ENCODE data around the gene HNRNPA0.
A peak's percentile ranks its signal among the peaks of the same experiment; 100 is the strongest.
"Not testable (repeated sequence)": the region's sequence is repeated elsewhere in the genome, so short reads cannot be mapped to it uniquely, and the experiment has no call there.

The HNRNPA0 gene

GRCh38 chr5:137767937-137768336, 13.8 kb upstream of the HNRNPA0 start:
- H3K4me3 Mint-ChIP-seq; DNase-seq; H3K9me3 Mint-ChIP-seq; H3K4me1 Mint-ChIP-seq (ENCODE audit: low read depth in 2 of 2); H3K27ac Mint-ChIP-seq; ATAC-seq (replicated peaks); H3K36me3 Mint-ChIP-seq (ENCODE audit: insufficient read depth): not testable (repeated sequence)
- H3K27me3 Mint-ChIP-seq, result peaks cover 8 to 25% of the 10 kb centered on the region in 2 donors

- DNase-seq, result no peak
- H3K27me3 Mint-ChIP-seq, result peaks cover 16 to 42% of the 10 kb centered on the region in 2 donors
- ATAC-seq (replicated peaks), result no peak
Observed at GRCh38 chr5:137761566-137761965, 7.4 kb upstream of the HNRNPA0 start.

GRCh38 chr5:137760719-137761516, 6.8 kb upstream of the HNRNPA0 start:
- Mint-ChIP-seq H3K36me3 (ENCODE audit: insufficient read depth) (no peaks in the 10 kb centered on the region), H3K9me3 (no peaks in the 10 kb centered on the region), H3K4me1 (ENCODE audit: low read depth in 2 of 2) (no peaks in the 10 kb centered on the region), H3K27ac (no peak overlapping the region), H3K27me3 (peaks cover 16 to 40% of the 10 kb centered on the region in 2 donors), H3K4me3 (no peak overlapping the region)
- ATAC-seq (replicated peaks) (no peak), DNase-seq (no peak)

More at GRCh38 chr5:137761566-137761965, 7.4 kb upstream of the HNRNPA0 start:
- H3K4me3 Mint-ChIP-seq, result no peak overlapping the region
- no peaks in the 10 kb centered on the region for H3K9me3 Mint-ChIP-seq
- H3K27ac Mint-ChIP-seq, result no peak overlapping the region
- H3K36me3 Mint-ChIP-seq (ENCODE audit: insufficient read depth), result no peaks in the 10 kb centered on the region
- no peaks in the 10 kb centered on the region for H3K4me1 Mint-ChIP-seq (ENCODE audit: low read depth in 2 of 2)

- Mint-ChIP-seq H3K9me3 (no peaks in the 10 kb centered on the region), H3K4me1 (ENCODE audit: low read depth in 2 of 2) (no peaks in the 10 kb centered on the region), H3K27me3 (peaks cover 10 to 33% of the 10 kb centered on the region in 2 donors), H3K36me3 (ENCODE audit: insufficient read depth) (peaks cover 4% of the 10 kb centered on the region), H3K4me3 (no peak overlapping the region), H3K27ac (no peak overlapping the region)
- ATAC-seq (replicated peaks), result no peak
- DNase-seq, result no peak
Observed at GRCh38 chr5:137760294-137760693, 6.1 kb upstream of the HNRNPA0 start.

- H3K36me3 Mint-ChIP-seq (ENCODE audit: insufficient read depth), result peaks cover 19% of the 10 kb centered on the region
- DNase-seq (no peak), ATAC-seq (replicated peaks) (no peak)
- no peaks in the 10 kb centered on the region for H3K9me3 Mint-ChIP-seq
- peaks cover 8 to 30% of the 10 kb centered on the region in 2 donors for H3K27me3 Mint-ChIP-seq
- H3K4me3 Mint-ChIP-seq, result no peak overlapping the region
- peaks cover 0 to 4% of the 10 kb centered on the region in 2 donors for H3K4me1 Mint-ChIP-seq (ENCODE audit: low read depth in 2 of 2)
- H3K27ac Mint-ChIP-seq, result no peak overlapping the region
Observed at GRCh38 chr5:137758715-137759306, 4.6 kb upstream of the HNRNPA0 start.

GRCh38 chr5:137758121-137758520, 4.0 kb upstream of the HNRNPA0 start:
- DNase-seq (no peak), ATAC-seq (replicated peaks) (no peak)
- Mint-ChIP-seq H3K36me3 (ENCODE audit: insufficient read depth) (peaks cover 26% of the 10 kb centered on the region), H3K9me3 (no peaks in the 10 kb centered on the region), H3K4me3 (no peak overlapping the region), H3K27me3 (peaks cover 8 to 30% of the 10 kb centered on the region in 2 donors), H3K27ac (no peak overlapping the region), H3K4me1 (ENCODE audit: low read depth in 2 of 2) (peaks cover 0 to 7% of the 10 kb centered on the region in 2 donors)

GRCh38 chr5:137757634-137758033, 3.5 kb upstream of the HNRNPA0 start:
- H3K4me3 Mint-ChIP-seq, result no peak overlapping the region
- no peaks in the 10 kb centered on the region for H3K9me3 Mint-ChIP-seq
- peaks cover 0 to 9% of the 10 kb centered on the region in 2 donors for H3K4me1 Mint-ChIP-seq (ENCODE audit: low read depth in 2 of 2)
- ATAC-seq (replicated peaks) (no peak), DNase-seq (no peak)
- H3K27me3 Mint-ChIP-seq, result peaks cover 8 to 30% of the 10 kb centered on the region in 2 donors
- peaks cover 30% of the 10 kb centered on the region for H3K36me3 Mint-ChIP-seq (ENCODE audit: insufficient read depth)
- no peak overlapping the region for H3K27ac Mint-ChIP-seq

GRCh38 chr5:137754961-137755762, 999 bp upstream of the HNRNPA0 start:
- no peak for DNase-seq
- Mint-ChIP-seq H3K4me3 (peak overlapping the region; percentile 95 to 98), H3K36me3 (ENCODE audit: insufficient read depth) (peaks cover 47% of the 10 kb centered on the region), H3K27me3 (peaks cover 8 to 22% of the 10 kb centered on the region in 2 donors), H3K4me1 (ENCODE audit: low read depth in 2 of 2) (peaks cover 21 to 23% of the 10 kb centered on the region in 2 donors), H3K27ac (peak overlapping the region; percentile 100), H3K9me3 (no peaks in the 10 kb centered on the region)
- ATAC-seq (replicated peaks), result peak; percentile 29

GRCh38 chr5:137753691-137754187, 424 bp downstream of the HNRNPA0 start:
- ATAC-seq (replicated peaks), result peak; percentile 17
- peaks cover 22 to 23% of the 10 kb centered on the region in 2 donors for H3K4me1 Mint-ChIP-seq (ENCODE audit: low read depth in 2 of 2)
- peak overlapping the region; percentile 95 to 98 for H3K4me3 Mint-ChIP-seq
- peaks cover 49% of the 10 kb centered on the region for H3K36me3 Mint-ChIP-seq (ENCODE audit: insufficient read depth)
- peak overlapping the region; percentile 100 for H3K27ac Mint-ChIP-seq
- peaks cover 5 to 8% of the 10 kb centered on the region in 2 donors for H3K27me3 Mint-ChIP-seq
- H3K9me3 Mint-ChIP-seq, result no peaks in the 10 kb centered on the region
- no peak for DNase-seq

GRCh38 chr5:137752905-137753690, 1.1 kb downstream of the HNRNPA0 start:
- H3K4me3 Mint-ChIP-seq, result peak overlapping the region; percentile 95 to 98
- H3K36me3 Mint-ChIP-seq (ENCODE audit: insufficient read depth), result peaks cover 49% of the 10 kb centered on the region
- ATAC-seq (replicated peaks) (no peak), DNase-seq (peak; percentile 35 to 43 (median 39))
- H3K27ac Mint-ChIP-seq, result peak overlapping the region; percentile 100
- no peaks in the 10 kb centered on the region for H3K9me3 Mint-ChIP-seq
- H3K27me3 Mint-ChIP-seq, result peaks cover 0 to 1% of the 10 kb centered on the region in 2 donors
- H3K4me1 Mint-ChIP-seq (ENCODE audit: low read depth in 2 of 2), result peaks cover 22 to 23% of the 10 kb centered on the region in 2 donors

GRCh38 chr5:137751869-137752491, 2.2 kb downstream of the HNRNPA0 start:
- H3K4me1 Mint-ChIP-seq (ENCODE audit: low read depth in 2 of 2), result peaks cover 22 to 23% of the 10 kb centered on the region in 2 donors

GRCh38 chr5:137750436-137750835, 3.7 kb downstream of the HNRNPA0 start:
- H3K27ac Mint-ChIP-seq, result peak overlapping the region in 1 of 2 donors; percentile 36
- no peak for ATAC-seq (replicated peaks)
- peaks cover 22 to 23% of the 10 kb centered on the region in 2 donors for H3K4me1 Mint-ChIP-seq (ENCODE audit: low read depth in 2 of 2)
- H3K9me3 Mint-ChIP-seq, result no peaks in the 10 kb centered on the region
- H3K36me3 Mint-ChIP-seq (ENCODE audit: insufficient read depth), result peaks cover 47% of the 10 kb centered on the region
- DNase-seq, result no peak
- H3K4me3 Mint-ChIP-seq, result no peak overlapping the region
- no peaks in the 10 kb centered on the region for H3K27me3 Mint-ChIP-seq

More at GRCh38 chr5:137751869-137752491, 2.2 kb downstream of the HNRNPA0 start:
- Mint-ChIP-seq H3K36me3 (ENCODE audit: insufficient read depth) (peaks cover 49% of the 10 kb centered on the region), H3K27me3 (no peaks in the 10 kb centered on the region), H3K27ac (peak overlapping the region; percentile 100), H3K9me3 (no peaks in the 10 kb centered on the region), H3K4me3 (peak overlapping the region; percentile 95 to 98)
- ATAC-seq (replicated peaks) (no peak), DNase-seq (no peak)

Measured in effector memory CD8-positive, alpha-beta T cell (primary cell).